Activated CD8-positive, alpha-beta memory T cell treated with anti-CD3 and anti-CD28 coated beads, Interleukin-2, amount 10 ng/mL, durations not matched to agents 7 days and 5 days (primary cell): Measurements from ENCODE around the gene STX10. TPM values are rescaled to one million over a fixed set of nuclear protein-coding genes. Genes with fewer than 3 reads are reported as not detected.

ENCODE experiments used
- ATAC-seq: fragments of 150-1000 bp; cut with Tn5 transposase; one replicate; pipeline ENCODE4 v1.10.0; 2021; ENCODE audit warnings: moderate library complexity
- CTCF ChIA-PET: fragments of 350-600 bp; sonication (Branson Sonifier 250); formaldehyde crosslinking; loops from one replicate; lab custom pipeline; 2021; ENCODE audit warnings: antibody characterized with exemption; lab: Charles Lee
- DNase-seq: peaks from one replicate; pipeline ENCODE4 v3.0.0-alpha.2; 2020
- H3K27ac Mint-ChIP-seq: one replicate; pipeline ENCODE4 v1.8.0; 2021; ENCODE audit warnings: mild to moderate bottlenecking, mixed read lengths
- H3K27me3 Mint-ChIP-seq: one replicate; pipeline ENCODE4 v1.8.0; 2021; ENCODE audit warnings: mixed read lengths
- H3K36me3 Mint-ChIP-seq: one replicate; pipeline ENCODE4 v1.8.0; 2021; ENCODE audit warnings: mild to moderate bottlenecking, mixed read lengths
- H3K4me1 Mint-ChIP-seq: one replicate; pipeline ENCODE4 v1.8.0; 2021; ENCODE audit warnings: mixed read lengths
- H3K4me3 Mint-ChIP-seq: one replicate; pipeline ENCODE4 v1.8.0; 2021; ENCODE audit warnings: mild to moderate bottlenecking, moderate library complexity, mixed read lengths
- H3K9me3 Mint-ChIP-seq: one replicate; pipeline ENCODE4 v1.8.0; 2022; ENCODE audit warnings: low read depth, mixed read lengths
- total RNA-seq, 2 experiments: library from RNA; stranded (reverse); gene quantifications; one replicate each; pipeline ENCODE4 v1.2.3, GENCODE V29; 2021

The STX10 gene
- total RNA-seq, 2 experiments from 2014 or later: 58.6 to 70.1 TPM

GRCh38 chr19:13118424-13119193, 31.6 kb downstream of the STX10 start:
- DNase-seq (peak; percentile 81), ATAC-seq (no peak)
- H3K9me3 Mint-ChIP-seq: no peaks in the 10 kb centered on the region
- peaks cover 61% of the 10 kb centered on the region for H3K4me1 Mint-ChIP-seq
- H3K27me3 Mint-ChIP-seq: no peaks in the 10 kb centered on the region
- peak overlapping the region; percentile 74 for H3K4me3 Mint-ChIP-seq
- CTCF ChIA-PET: interaction anchor here (0.8 to 3.7 kb wide), 11 partner anchors 9 to 77 kb away, joined by 3 to 32 read pairs (median 4); partner anchors contain the start of genes IER2 and STX10
- peak overlapping the region; percentile 76 for H3K27ac Mint-ChIP-seq
- H3K36me3 Mint-ChIP-seq: peaks cover 1% of the 10 kb centered on the region

GRCh38 chr19:13117772-13118423, 32.3 kb downstream of the STX10 start, which contains the start of gene NACC1:
Gene NACC1, plus strand, starts transcription at chr19:13118264. Its CDS starts 16,944 bp downstream, at chr19:13135208.
- peak; percentile 88 for ATAC-seq
- Mint-ChIP-seq H3K4me3 (peak within 1 kb of the TSS; percentile 93), H3K27me3 (no peaks in the 10 kb centered on the region), H3K4me1 (peaks cover 56% of the 10 kb centered on the region), H3K9me3 (no peaks in the 10 kb centered on the region), H3K27ac (peak within 1 kb of the TSS; percentile 96), H3K36me3 (peaks cover 1% of the 10 kb centered on the region)
- CTCF ChIA-PET: interaction anchor here (0.8 to 3.7 kb wide), 9 partner anchors 12 to 153 kb away, joined by 3 to 32 read pairs (median 5); partner anchors contain the start of genes IER2 and STX10
- DNase-seq: peak; percentile 93

DNA sequence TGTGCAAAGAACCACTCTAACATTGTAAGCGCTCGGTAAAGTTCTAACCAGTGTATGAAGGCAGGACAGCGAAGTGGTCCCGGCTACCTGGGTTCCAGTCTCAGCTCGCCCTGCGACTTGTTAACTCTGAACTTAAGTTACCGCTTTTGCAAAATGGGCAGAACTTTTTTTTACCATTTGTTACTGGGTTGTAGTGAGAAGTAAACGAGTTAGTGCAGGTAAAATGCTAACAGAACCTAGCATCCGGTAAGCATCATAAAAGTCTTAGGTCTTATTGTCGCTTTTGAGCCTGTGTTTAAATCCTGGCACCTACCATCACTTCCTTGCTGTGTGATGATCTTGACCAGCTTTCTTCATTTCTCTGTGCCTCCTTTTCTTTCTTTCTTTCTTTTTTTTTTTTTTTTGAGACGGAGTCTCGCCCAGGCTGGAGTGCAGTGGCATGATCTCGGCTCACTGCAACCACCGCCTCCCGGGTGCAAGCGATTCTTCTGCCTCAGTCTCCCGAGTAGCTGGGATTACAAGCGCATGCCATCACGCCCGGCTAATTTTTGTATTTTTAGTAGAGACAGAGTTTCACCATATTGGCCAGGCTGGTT, 32.9 kb downstream of the STX10 start:
- peaks cover 51% of the 10 kb centered on the region for H3K4me1 Mint-ChIP-seq

DNA sequence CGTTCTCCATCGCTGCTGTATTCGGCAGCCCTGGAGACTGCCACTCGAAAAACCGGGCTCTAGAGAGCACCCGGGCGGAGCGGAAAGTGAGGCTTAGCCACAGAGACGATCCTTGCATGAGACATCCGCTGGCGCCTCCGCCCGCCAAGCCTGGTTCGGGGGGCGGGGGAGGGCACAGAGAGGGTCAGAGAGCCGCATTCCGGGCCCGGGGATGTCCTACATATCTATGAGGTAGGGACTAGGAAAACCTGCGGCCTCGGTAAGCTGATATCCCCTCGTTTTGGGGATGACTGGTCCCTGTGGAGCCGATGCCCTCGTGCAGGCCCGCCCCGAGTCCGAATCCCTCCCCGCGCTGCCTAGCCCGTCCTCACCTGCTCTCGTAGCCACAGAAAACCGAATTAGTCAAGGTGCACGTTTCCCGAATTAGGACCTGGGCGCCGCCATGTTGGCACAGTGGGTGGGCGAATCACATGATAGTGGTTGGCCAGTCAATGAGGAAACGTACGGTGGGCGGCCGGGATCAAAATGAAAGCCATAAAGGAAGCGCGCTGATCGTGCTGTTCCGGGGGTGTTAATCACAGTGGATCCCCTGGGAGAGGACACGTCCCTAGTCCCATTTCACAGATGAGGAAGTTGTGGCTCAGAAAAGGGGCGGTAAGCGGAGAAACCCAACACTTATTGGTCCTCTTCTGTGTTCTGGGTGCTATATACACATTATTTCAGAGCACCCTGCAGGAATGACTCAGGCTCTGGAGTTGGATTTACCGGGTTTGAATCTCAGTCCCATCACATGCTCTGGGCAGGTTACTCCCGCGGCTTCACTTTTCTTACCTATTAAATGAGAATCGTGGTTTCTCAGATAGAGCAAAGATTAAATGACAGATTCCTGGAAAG, 33.6 kb downstream of the STX10 start, which contains the start of gene TRMT1:
TRMT1 (minus strand) TSS at position 459 of the 894 bp plus-strand sequence; CDS start at position 118, 341 bp downstream.
- Mint-ChIP-seq H3K27me3 (no peaks in the 10 kb centered on the region), H3K4me1 (peaks cover 43% of the 10 kb centered on the region), H3K4me3 (peak within 1 kb of the TSS; percentile 93), H3K27ac (peak within 1 kb of the TSS; percentile 96), H3K36me3 (peaks cover 5% of the 10 kb centered on the region), H3K9me3 (no peaks in the 10 kb centered on the region)
- DNase-seq (peak; percentile 95), ATAC-seq (peak; percentile 63)
- CTCF ChIA-PET: interaction anchor here (1.9 to 3.7 kb wide), 3 partner anchors 11 to 151 kb away, joined by 11 to 32 read pairs (median 15); no protein-coding TSS in a partner anchor

More for the DNA sequence above, 32.9 kb downstream of the STX10 start:
- DNase-seq (no peak), ATAC-seq (peak; percentile 8)
- H3K9me3 Mint-ChIP-seq: no peaks in the 10 kb centered on the region
- H3K27me3 Mint-ChIP-seq: no peaks in the 10 kb centered on the region
- peaks cover 5% of the 10 kb centered on the region for H3K36me3 Mint-ChIP-seq
- CTCF ChIA-PET: interaction anchor here (0.6 to 3.7 kb wide), 8 partner anchors 12 to 152 kb away, joined by 3 to 32 read pairs (median 6); partner anchors contain the start of genes IER2 and STX10
- H3K4me3 Mint-ChIP-seq: peak overlapping the region; percentile 93
- H3K27ac Mint-ChIP-seq: peak overlapping the region; percentile 96

GRCh38 chr19:13115936-13116281, 34.3 kb downstream of the STX10 start:
- Mint-ChIP-seq H3K27me3 (no peaks in the 10 kb centered on the region), H3K9me3 (no peaks in the 10 kb centered on the region), H3K4me3 (peak overlapping the region; percentile 93), H3K27ac (peak overlapping the region; percentile 96), H3K36me3 (peaks cover 5% of the 10 kb centered on the region), H3K4me1 (peaks cover 37% of the 10 kb centered on the region)
- CTCF ChIA-PET: interaction anchor here (3.0 to 3.7 kb wide), 2 partner anchors 11 to 151 kb away, joined by 15 to 32 read pairs; no protein-coding TSS in a partner anchor
- no peak for ATAC-seq
- DNase-seq: no peak

GRCh38 chr19:13112555-13112954, 37.6 kb downstream of the STX10 start:
- H3K4me3 Mint-ChIP-seq: no peak overlapping the region
- H3K27ac Mint-ChIP-seq: no peak overlapping the region
- ATAC-seq: no peak
- no peaks in the 10 kb centered on the region for H3K27me3 Mint-ChIP-seq
- H3K4me1 Mint-ChIP-seq: peaks cover 17% of the 10 kb centered on the region
- H3K9me3 Mint-ChIP-seq: no peaks in the 10 kb centered on the region
- CTCF ChIA-PET: no interaction called here
- DNase-seq: no peak
- H3K36me3 Mint-ChIP-seq: peaks cover 7% of the 10 kb centered on the region

DNA sequence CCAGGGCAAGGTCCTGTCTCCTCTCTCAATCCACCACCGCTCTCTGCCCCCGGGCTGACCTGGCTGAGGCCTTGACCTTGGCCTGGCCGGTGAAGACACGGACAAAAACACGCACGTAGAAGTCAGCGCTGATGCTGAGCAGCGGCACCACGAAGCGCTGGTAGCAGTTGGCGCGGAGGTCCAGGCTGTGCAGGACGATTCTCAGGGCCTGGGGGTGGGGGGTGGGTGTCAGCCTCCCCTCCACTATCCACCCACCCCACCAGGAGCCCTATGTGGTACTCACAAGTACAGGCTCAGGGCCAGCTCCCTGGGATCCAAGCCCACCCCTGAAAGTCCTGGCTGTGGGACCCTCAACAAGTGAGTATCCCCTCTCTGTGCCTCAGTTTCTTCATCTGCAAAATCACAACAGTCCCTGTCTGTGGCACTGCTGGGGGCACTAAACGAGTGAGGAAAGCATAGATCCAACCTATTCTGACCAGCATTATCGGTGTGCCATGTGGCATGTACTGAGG, 40.0 kb downstream of the STX10 start:
- Mint-ChIP-seq H3K4me3 (no peak overlapping the region), H3K27me3 (no peaks in the 10 kb centered on the region), H3K27ac (no peak overlapping the region), H3K36me3 (peaks cover 9% of the 10 kb centered on the region), H3K9me3 (no peaks in the 10 kb centered on the region), H3K4me1 (peaks cover 8% of the 10 kb centered on the region)
- CTCF ChIA-PET: interaction anchor here (2.1 kb wide), 1 partner anchor 145 kb away, joined by 9 read pairs; no protein-coding TSS in a partner anchor
- ATAC-seq (no peak), DNase-seq (no peak)

DNA sequence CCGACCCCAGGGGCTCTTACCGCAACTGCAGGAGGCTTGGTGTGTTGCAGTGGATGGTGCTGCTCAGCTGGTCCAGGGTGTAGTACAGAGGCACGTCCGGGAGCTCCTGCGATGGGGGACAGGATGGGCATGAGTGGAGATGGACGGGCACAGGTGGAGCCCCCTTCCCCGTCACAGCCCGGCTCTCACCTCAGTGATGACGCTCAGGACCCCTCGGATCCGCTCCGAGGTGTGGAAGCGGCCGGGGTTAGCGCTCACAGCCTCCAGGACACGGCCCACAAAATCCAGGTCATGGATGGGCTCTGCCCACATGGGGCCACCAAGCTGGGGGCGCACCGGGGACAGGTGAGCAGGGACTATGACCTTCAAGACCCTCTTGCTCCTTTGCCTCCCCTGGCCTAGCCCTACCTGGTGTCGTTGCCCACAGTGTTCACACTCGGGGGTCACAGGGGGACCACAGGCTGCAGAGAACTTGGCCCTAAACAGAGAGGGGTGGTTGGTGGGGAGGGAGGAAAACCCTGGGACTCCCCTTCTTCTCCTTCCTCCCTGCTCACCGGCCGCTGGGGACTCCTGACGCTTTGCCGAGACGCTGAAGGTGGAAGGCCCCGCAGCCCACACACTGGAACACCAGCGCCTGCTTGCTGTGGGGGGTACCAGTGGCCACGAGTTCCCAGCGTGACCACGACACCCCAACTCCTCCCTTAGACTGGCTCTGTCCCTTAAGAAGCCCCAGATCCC, 40.6 kb downstream of the STX10 start:
- CTCF ChIA-PET: interaction anchor here (0.8 to 1.2 kb wide), 2 partner anchors 107 to 143 kb away, joined by 3 read pairs; no protein-coding TSS in a partner anchor
- Mint-ChIP-seq H3K27ac (no peak overlapping the region), H3K9me3 (no peaks in the 10 kb centered on the region)

DNA sequence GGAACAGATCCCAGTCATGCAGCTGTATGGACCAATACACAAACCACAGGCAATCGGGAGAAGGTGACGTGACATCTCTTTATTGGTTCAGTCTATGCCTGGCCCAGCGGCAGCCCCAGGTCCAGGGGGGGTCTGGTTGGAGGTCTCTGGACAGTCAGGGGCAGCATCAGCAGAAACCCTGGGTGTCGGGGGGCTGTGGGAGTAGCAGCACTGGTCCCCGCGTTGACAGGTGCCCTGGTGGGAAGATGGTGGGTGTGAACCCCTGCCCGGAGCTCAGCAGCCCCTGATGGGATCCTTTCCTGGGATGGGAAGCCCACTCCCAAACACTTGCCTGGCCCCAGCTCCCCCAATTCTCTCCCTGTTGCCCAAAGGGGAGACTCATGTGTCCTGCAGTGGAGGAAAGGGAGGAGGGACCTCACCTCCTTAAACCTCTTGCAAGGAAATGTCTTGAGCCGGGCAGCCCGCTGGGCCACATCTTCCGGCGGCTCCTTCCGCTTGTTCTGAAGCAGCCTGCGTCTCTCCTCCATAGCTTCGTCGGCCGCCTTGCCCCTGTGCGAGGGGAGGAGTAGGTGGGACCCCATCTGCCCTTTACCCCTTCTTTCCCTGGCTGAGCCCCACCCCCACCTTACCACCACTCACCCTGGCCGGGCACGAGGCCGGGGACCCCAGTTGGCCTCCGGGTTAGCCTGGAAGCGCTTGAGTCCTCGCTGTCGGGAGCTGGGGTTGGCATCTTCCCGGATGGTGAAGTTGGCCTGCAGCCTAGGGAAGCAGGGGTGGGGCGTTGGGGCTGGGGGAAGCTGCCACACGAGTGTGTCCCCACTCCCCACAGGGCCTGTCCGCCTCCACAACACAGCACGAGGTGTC, 45.1 kb downstream of the STX10 start:
- H3K4me1 Mint-ChIP-seq: peaks cover 23% of the 10 kb centered on the region
- DNase-seq: peak; percentile 59
- ATAC-seq: peak; percentile 27
- H3K27ac Mint-ChIP-seq: peak overlapping the region; percentile 83
- H3K36me3 Mint-ChIP-seq: peaks cover 7% of the 10 kb centered on the region
- CTCF ChIA-PET: interaction anchor here (0.7 to 5.1 kb wide), 19 partner anchors 8 to 1185 kb away, joined by 3 to 33 read pairs (median 6); partner anchors contain the start of genes IER2, NACC1, STX10 and TRMT1
- H3K27me3 Mint-ChIP-seq: peaks cover 2% of the 10 kb centered on the region
- peak overlapping the region; percentile 78 for H3K4me3 Mint-ChIP-seq
- peaks cover 2% of the 10 kb centered on the region for H3K9me3 Mint-ChIP-seq

More for the DNA sequence above, 40.6 kb downstream of the STX10 start:
- Mint-ChIP-seq H3K4me3 (no peak overlapping the region), H3K36me3 (peaks cover 9% of the 10 kb centered on the region), H3K27me3 (no peaks in the 10 kb centered on the region), H3K4me1 (peaks cover 4% of the 10 kb centered on the region)
- ATAC-seq (no peak), DNase-seq (no peak)

- CTCF ChIA-PET: interaction anchor here (0.6 to 5.1 kb wide), 19 partner anchors 10 to 139 kb away, joined by 3 to 33 read pairs (median 6); partner anchors contain the start of genes IER2, NACC1, STX10 and TRMT1
- Mint-ChIP-seq H3K4me3 (peak overlapping the region; percentile 78), H3K9me3 (peaks cover 4% of the 10 kb centered on the region), H3K27ac (peak overlapping the region; percentile 83), H3K4me1 (peaks cover 30% of the 10 kb centered on the region), H3K36me3 (peaks cover 10% of the 10 kb centered on the region), H3K27me3 (peaks cover 5% of the 10 kb centered on the region)
- DNase-seq: peak; percentile 72
- ATAC-seq: peak; percentile 38
Measured at GRCh38 chr19:13104360-13104847, 45.8 kb downstream of the STX10 start.
